HEK293T (cell line): ENCODE data around the gene TRIM34.

Source experiments
- CTCF ChIA-PET: fragments of 350-600 bp; formaldehyde crosslinking; extraction: SDS; loops from one replicate; lab custom pipeline; 2021; ENCODE audit warnings: antibody characterized with exemption, inconsistent platforms; lab: Yijun Ruan, JAX
- POLR2A ChIA-PET: fragments of 350-600 bp; formaldehyde crosslinking; extraction: SDS; loops from one replicate; lab custom pipeline; 2020; ENCODE audit warnings: antibody characterized with exemption, inconsistent platforms; lab: Yijun Ruan, JAX
- DNase-seq: peaks from one replicate; pipeline ENCODE4 v3.0.0; 2012; ENCODE audit warnings: mixed read lengths; ENCODE audit errors: extremely low spot score
- ARNT ChIP-seq: fragments of 450-650 bp; IDR thresholded peaks from 2 replicates; pipeline ENCODE4 v1.6.1; 2017; ENCODE audit warnings: mild to moderate bottlenecking
- BHLHE40 ChIP-seq: fragments of 450-650 bp; IDR thresholded peaks from 2 replicates; pipeline ENCODE4 v1.6.1; 2016; ENCODE audit warnings: mild to moderate bottlenecking, moderate library complexity, borderline replicate concordance
- CTBP1 ChIP-seq: fragments of 450-650 bp; IDR thresholded peaks from 2 replicates; pipeline ENCODE4 v1.6.1; 2016; ENCODE audit warnings: borderline replicate concordance
- ELF4 ChIP-seq: fragments of 450-650 bp; IDR thresholded peaks from 2 replicates; pipeline ENCODE4 v1.6.1; 2017; ENCODE audit warnings: antibody characterized with exemption
- FOXA1 ChIP-seq: fragments of 450-650 bp; IDR thresholded peaks from 2 replicates; pipeline ENCODE4 v1.6.1; 2016; ENCODE audit warnings: mild to moderate bottlenecking
- FOXK2 ChIP-seq: fragments of 450-650 bp; IDR thresholded peaks from 2 replicates; pipeline ENCODE4 v1.6.1; 2016; ENCODE audit warnings: mild to moderate bottlenecking
- FOXM1 ChIP-seq: fragments of 450-650 bp; IDR thresholded peaks from 2 replicates; pipeline ENCODE4 v1.6.1; 2017; ENCODE audit warnings: mild to moderate bottlenecking, borderline replicate concordance
- HDGF ChIP-seq: fragments of 450-650 bp; IDR thresholded peaks from 2 replicates; pipeline ENCODE4 v1.6.1; 2017; ENCODE audit warnings: antibody characterized with exemption, borderline replicate concordance
- L3MBTL2 ChIP-seq: fragments of 450-650 bp; conservative IDR thresholded peaks from 2 replicates; pipeline ENCODE4 v1.6.1; 2016; ENCODE audit warnings: mild to moderate bottlenecking
- LEF1 ChIP-seq: fragments of 450-650 bp; IDR thresholded peaks from 2 replicates; pipeline ENCODE4 v1.6.1; 2017; ENCODE audit warnings: mild to moderate bottlenecking, borderline replicate concordance
- NFRKB ChIP-seq: fragments of 450-650 bp; IDR thresholded peaks from 2 replicates; pipeline ENCODE4 v1.6.1; 2016; ENCODE audit warnings: mild to moderate bottlenecking, moderate library complexity
- SP1 ChIP-seq: fragments of 450-650 bp; IDR thresholded peaks from 2 replicates; pipeline ENCODE4 v1.6.1; 2017
- SUZ12 ChIP-seq: fragments of 450-650 bp; IDR thresholded peaks from 2 replicates; pipeline ENCODE4 v1.6.1; 2016; ENCODE audit warnings: mild to moderate bottlenecking
- TARDBP ChIP-seq: fragments of 450-650 bp; IDR thresholded peaks from 2 replicates; pipeline ENCODE4 v1.6.1; 2016
- ZNF384 ChIP-seq: fragments of 450-650 bp; IDR thresholded peaks from 2 replicates; pipeline ENCODE4 v1.6.1; 2016
- TF ChIP-seq, protein P1 (sequence below): fragments of 450-650 bp; IDR thresholded peaks from 2 replicates; pipeline ENCODE4 v1.6.1; 2016

Gene TRIM34

GRCh38 chr11:5658318-5658717, 33.5 kb downstream of the TRIM34 start:
- DNase-seq: no peak
- TF ChIP-seq, protein P1, sequence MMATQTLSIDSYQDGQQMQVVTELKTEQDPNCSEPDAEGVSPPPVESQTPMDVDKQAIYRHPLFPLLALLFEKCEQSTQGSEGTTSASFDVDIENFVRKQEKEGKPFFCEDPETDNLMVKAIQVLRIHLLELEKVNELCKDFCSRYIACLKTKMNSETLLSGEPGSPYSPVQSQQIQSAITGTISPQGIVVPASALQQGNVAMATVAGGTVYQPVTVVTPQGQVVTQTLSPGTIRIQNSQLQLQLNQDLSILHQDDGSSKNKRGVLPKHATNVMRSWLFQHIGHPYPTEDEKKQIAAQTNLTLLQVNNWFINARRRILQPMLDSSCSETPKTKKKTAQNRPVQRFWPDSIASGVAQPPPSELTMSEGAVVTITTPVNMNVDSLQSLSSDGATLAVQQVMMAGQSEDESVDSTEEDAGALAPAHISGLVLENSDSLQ: no peak
- TF ChIP-seq SP1 (no peak), ARNT (no peak), FOXK2 (no peak), HDGF (no peak), LEF1 (no peak), ZNF384 (no peak), BHLHE40 (no peak), SUZ12 (no peak), TARDBP (no peak), FOXM1 (no peak), FOXA1 (no peak), CTBP1 (no peak), ELF4 (no peak), NFRKB (no peak), L3MBTL2 (no peak)
- ChIA-PET CTCF (no interaction called here), POLR2A (no interaction called here)

DNA sequence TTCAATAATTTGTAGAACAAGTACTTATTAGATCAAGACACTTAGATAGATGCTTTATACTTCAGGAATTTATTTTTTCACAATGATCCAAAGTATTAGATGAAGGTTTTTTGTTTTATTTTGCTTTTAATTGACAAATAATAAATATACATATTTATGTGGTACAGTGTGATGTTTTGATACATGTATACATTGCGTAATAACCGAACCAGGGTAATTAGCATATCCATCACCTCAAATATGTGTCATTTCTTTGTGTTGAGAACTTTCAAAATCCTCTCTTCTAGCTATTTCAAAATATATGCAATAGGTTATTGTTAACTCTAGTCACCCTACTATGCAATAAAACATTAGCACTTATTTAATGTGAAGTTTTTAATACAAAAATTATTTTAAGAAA, 38.7 kb downstream of the TRIM34 start:
- no peak for TF ChIP-seq ARNT
- TF ChIP-seq SP1: no peak
- TF ChIP-seq L3MBTL2: no peak
- TF ChIP-seq HDGF: no peak
- no peak for TF ChIP-seq LEF1
- no peak for TF ChIP-seq BHLHE40
- TF ChIP-seq CTBP1: no peak
- no peak for TF ChIP-seq ZNF384
- TF ChIP-seq NFRKB: no peak

GRCh38 chr11:5665051-5665570, 40.3 kb downstream of the TRIM34 start:
- no peak for DNase-seq
- ChIA-PET CTCF (no interaction called here), POLR2A (no interaction called here)
- TF ChIP-seq TARDBP (no peak), LEF1 (no peak), FOXM1 (no peak), HDGF (no peak), ZNF384 (no peak), FOXK2 (no peak), SUZ12 (no peak), ARNT (no peak), FOXA1 (no peak), BHLHE40 (no peak), CTBP1 (no peak), L3MBTL2 (no peak), ELF4 (no peak), NFRKB (no peak), SP1 (no peak)
- TF ChIP-seq, protein P1: no peak

More for the DNA sequence above, 38.7 kb downstream of the TRIM34 start:
- DNase-seq: no peak
- POLR2A ChIA-PET: no interaction called here
- CTCF ChIA-PET: no interaction called here

- no peak for DNase-seq
- ChIA-PET CTCF (no interaction called here), POLR2A (no interaction called here)
- TF ChIP-seq LEF1: no peak
- TF ChIP-seq FOXM1: no peak
- TF ChIP-seq SUZ12: no peak
- no peak for TF ChIP-seq TARDBP
- no peak for TF ChIP-seq SP1
- no peak for TF ChIP-seq FOXA1
- TF ChIP-seq ZNF384: no peak
- no peak for TF ChIP-seq FOXK2
- no peak for TF ChIP-seq CTBP1
- no peak for TF ChIP-seq ARNT
- no peak for TF ChIP-seq ELF4
These were observed 41.1 kb downstream of the TRIM34 start for GRCh38 chr11:5665746-5666401.

DNA sequence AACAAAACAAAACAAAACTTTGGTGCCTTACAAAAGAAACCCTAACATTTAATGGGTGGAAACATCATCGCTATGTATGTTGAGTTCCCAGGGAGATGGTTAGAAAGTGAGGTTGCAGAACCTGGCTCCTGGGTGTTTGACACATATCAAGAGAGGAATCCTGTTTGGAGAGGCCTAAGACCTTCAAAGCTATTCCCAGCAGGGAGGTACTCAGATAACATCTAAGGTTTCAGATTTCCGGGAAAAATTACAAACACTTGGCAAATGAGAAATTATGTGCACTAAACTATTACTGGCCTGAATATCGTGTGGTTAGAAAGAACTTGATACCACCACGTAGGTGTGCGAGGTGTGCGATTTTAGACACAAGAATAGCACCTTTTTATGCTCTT, 41.6 kb downstream of the TRIM34 start:
- no peak for DNase-seq
- CTCF ChIA-PET: no interaction called here
- POLR2A ChIA-PET: no interaction called here
- no peak for TF ChIP-seq SUZ12
- no peak for TF ChIP-seq HDGF
- no peak for TF ChIP-seq NFRKB
- no peak for TF ChIP-seq FOXK2
- TF ChIP-seq L3MBTL2: no peak

DNA sequence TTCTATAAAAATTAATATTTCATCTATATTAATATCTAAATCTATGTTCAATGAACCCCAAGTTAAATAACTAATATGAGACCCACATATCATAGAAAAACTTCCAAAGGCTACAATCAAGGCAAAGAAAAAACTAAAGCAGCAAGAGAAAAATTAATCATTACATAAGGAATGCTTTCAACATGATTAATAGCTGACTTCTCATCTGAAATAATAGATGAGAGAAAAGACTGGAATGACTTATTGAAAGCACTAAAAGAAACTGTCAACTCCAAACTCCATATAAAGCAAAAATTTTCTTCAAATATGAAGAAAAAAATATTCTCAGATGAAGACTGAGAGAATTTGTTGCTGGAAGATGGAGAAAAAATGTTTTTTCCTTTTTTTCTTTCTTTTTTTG, 47.0 kb downstream of the TRIM34 start:
- ChIA-PET POLR2A (no interaction called here), CTCF (no interaction called here)
- DNase-seq: no peak
- TF ChIP-seq FOXA1: no peak
- TF ChIP-seq LEF1: no peak
- TF ChIP-seq TARDBP: no peak
- TF ChIP-seq ARNT: no peak
- no peak for TF ChIP-seq FOXK2
- no peak for TF ChIP-seq HDGF
- no peak for TF ChIP-seq L3MBTL2
- TF ChIP-seq CTBP1: no peak
- no peak for TF ChIP-seq FOXM1
- TF ChIP-seq NFRKB: no peak

DNA sequence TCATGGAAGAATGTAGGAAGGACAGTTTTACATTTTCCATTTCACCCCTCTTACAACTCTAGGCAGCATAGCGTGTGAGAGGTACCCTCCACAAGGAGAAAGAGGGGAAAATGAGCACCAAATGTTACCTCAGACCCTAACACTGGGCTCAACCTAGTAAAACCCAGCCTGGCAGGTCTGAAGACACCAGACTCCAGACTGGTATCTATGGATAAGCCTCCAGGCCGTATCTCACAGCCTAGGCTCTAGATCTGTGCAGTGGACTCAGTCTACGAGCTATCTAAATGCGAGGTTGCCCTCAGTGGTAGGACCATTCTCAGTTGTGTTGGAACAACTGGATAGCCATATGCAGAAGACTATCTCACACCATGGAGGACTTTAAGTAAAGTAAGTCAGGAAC, 49.6 kb downstream of the TRIM34 start:
- no peak for DNase-seq
- ChIA-PET POLR2A (no interaction called here), CTCF (no interaction called here)
- TF ChIP-seq CTBP1: no peak
- TF ChIP-seq ELF4: no peak
- no peak for TF ChIP-seq ARNT
- no peak for TF ChIP-seq FOXK2
- TF ChIP-seq FOXM1: no peak
- TF ChIP-seq SP1: no peak
- TF ChIP-seq LEF1: no peak
- TF ChIP-seq FOXA1: no peak
- TF ChIP-seq SUZ12: no peak
- TF ChIP-seq NFRKB: no peak
- no peak for TF ChIP-seq BHLHE40
- TF ChIP-seq TARDBP: no peak
- no peak for TF ChIP-seq ZNF384
